ENCODE data around the gene IGIP. TPM values are rescaled to one million over a fixed set of nuclear protein-coding genes. Genes with fewer than 3 reads are reported as not detected.

The IGIP gene
- total RNA-seq: 10 to 100 TPM in 1 of 4 donors, 1 to 10 TPM in 3; 2.9 to 12.4 (median 6.5) TPM

DNA sequence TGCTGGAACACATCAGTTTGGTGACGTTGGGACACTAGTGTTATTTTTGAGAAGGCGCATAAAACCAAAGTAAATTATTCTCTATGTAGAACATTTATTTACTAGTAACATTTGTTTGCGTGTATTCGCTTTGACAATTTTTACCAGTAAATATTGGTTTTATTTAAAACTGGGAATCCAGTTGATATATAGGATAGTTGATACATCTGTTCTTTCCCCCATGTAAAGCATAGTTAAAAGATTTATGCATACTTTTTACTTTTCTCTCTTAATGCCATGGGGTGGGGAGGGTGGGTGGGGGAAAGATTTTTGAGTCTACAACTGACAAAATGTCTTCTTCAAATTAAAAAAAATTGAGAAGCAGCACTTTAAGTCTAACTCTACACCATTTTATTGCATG lies at the start of gene IGIP:
TSS of gene IGIP (plus strand) at position 301 of the 400 bp plus-strand sequence. CDS start 2,540 bp downstream, outside the sequence.
- intact Hi-C loops (cut with DNase I): no loop called here
- no peaks in the 10 kb centered on the region for H3K27me3 ChIP-seq
- WGBS, 2 donors: 91 to 96% methylated on average over 4 of the region's 4 CpGs
- H3K4me3 ChIP-seq: no peak within 1 kb of the TSS
- H3K36me3 ChIP-seq: no peaks in the 10 kb centered on the region
- DNase-seq: no peak
- no peak within 1 kb of the TSS for H3K27ac ChIP-seq
- H3K4me1 ChIP-seq: peaks cover 0 to 16% (median 0%) of the 10 kb centered on the region in 3 donors
- TF ChIP-seq POLR2A (IDR thresholded peaks at IDR 0.05): no peak
- TF ChIP-seq, protein P1, sequence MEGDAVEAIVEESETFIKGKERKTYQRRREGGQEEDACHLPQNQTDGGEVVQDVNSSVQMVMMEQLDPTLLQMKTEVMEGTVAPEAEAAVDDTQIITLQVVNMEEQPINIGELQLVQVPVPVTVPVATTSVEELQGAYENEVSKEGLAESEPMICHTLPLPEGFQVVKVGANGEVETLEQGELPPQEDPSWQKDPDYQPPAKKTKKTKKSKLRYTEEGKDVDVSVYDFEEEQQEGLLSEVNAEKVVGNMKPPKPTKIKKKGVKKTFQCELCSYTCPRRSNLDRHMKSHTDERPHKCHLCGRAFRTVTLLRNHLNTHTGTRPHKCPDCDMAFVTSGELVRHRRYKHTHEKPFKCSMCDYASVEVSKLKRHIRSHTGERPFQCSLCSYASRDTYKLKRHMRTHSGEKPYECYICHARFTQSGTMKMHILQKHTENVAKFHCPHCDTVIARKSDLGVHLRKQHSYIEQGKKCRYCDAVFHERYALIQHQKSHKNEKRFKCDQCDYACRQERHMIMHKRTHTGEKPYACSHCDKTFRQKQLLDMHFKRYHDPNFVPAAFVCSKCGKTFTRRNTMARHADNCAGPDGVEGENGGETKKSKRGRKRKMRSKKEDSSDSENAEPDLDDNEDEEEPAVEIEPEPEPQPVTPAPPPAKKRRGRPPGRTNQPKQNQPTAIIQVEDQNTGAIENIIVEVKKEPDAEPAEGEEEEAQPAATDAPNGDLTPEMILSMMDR (IDR thresholded peaks at IDR 0.05): no peak
- no peaks in the 10 kb centered on the region for H3K9me3 ChIP-seq

DNA sequence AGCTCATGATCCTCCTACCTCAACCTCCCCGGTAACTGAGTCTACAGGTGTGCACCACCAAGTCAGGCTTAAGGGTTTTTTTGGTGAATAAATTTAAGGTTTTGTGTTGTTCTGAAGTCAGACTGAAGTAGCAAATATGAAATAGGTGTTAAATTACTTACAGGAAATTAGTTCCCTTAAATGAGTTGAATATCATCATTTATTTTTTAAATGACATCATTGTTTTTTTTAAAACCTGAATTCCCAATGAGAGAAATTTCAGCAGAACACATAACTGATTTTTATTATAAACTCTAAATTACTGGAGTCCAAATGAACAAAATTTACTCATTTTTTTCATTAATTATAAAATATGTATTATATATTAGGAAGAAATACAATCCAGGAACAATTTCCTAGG lies 49.6 kb upstream of the IGIP start:
- intact Hi-C loops (cut with DNase I): no loop called here
- 81 to 93% methylated on average over 1 of the region's 1 CpG for WGBS, 2 donors
- DNase-seq: no peak

DNA sequence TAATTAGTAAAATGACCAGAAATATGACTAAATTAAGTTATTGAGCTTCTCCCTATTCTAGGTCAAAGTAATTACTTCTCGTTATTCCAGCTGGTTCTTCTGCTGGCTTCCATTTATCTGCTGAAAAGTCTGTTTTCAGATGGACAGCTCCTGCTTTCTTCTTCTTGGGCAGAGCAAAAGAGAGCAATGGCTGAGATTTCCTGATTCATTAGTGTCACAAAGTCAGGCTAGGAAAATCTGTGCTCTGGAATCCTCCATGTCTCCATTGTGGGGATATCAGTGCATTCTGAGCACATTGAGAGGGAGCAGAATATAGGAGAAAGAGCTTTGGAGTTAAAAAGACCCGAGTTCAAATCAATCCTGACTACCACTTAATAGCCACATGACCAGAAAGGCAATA lies 48.9 kb upstream of the IGIP start:
- peaks cover 0 to 12% (median 0%) of the 10 kb centered on the region in 4 donors for H3K27me3 ChIP-seq
- no peak for DNase-seq
- H3K4me3 ChIP-seq: no peak overlapping the region
- H3K4me1 ChIP-seq: peaks cover 0 to 3% (median 0%) of the 10 kb centered on the region in 3 donors
- no peak for TF ChIP-seq POLR2A (IDR thresholded peaks at IDR 0.05)
- TF ChIP-seq, protein P1 (IDR thresholded peaks at IDR 0.05): no peak
- 65 to 75% methylated on average over 2 of the region's 2 CpGs for WGBS, 2 donors
- intact Hi-C loops (cut with DNase I): no loop called here
- no peaks in the 10 kb centered on the region for H3K36me3 ChIP-seq
- no peaks in the 10 kb centered on the region for H3K9me3 ChIP-seq
- H3K27ac ChIP-seq: no peak overlapping the region

More for the DNA sequence above, 49.6 kb upstream of the IGIP start:
- TF ChIP-seq, protein P1 (IDR thresholded peaks at IDR 0.05): no peak
- no peak for TF ChIP-seq POLR2A (IDR thresholded peaks at IDR 0.05)
- H3K4me1 ChIP-seq: peaks cover 0 to 3% (median 0%) of the 10 kb centered on the region in 3 donors
- no peaks in the 10 kb centered on the region for H3K9me3 ChIP-seq
- H3K4me3 ChIP-seq: no peak overlapping the region
- no peak overlapping the region for H3K27ac ChIP-seq
- peaks cover 0 to 12% (median 0%) of the 10 kb centered on the region in 4 donors for H3K27me3 ChIP-seq
- H3K36me3 ChIP-seq: no peaks in the 10 kb centered on the region

DNA sequence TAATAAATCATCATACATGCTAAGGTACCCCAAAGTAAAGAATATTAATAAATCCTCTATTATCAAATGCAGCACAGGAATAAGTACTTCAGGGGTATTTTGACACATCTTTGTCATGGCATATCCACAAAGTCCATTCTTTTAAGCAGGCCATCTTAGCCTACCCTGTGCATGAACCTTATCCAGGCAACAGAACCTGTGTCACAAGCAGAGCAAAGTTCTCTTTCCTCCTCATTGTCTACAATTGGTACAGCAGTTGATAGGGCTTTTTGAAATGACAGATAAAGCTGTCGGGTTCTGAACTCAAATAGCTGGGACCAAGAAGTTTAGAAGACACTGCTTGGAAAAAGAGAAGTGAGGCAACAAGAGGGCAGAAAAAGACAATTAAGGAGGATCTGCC lies 42.6 kb upstream of the IGIP start:
- intact Hi-C loops (cut with DNase I): no loop called here
- Histone ChIP-seq H3K27me3 (peaks cover 0 to 11% (median 0%) of the 10 kb centered on the region in 4 donors), H3K36me3 (no peaks in the 10 kb centered on the region), H3K4me3 (no peak overlapping the region), H3K27ac (no peak overlapping the region), H3K4me1 (no peaks in the 10 kb centered on the region), H3K9me3 (no peaks in the 10 kb centered on the region)
- TF ChIP-seq, protein P1 (IDR thresholded peaks at IDR 0.05): no peak
- TF ChIP-seq POLR2A (IDR thresholded peaks at IDR 0.05): no peak
- WGBS, 2 donors: 69 to 91% methylated on average over 1 of the region's 1 CpG
- DNase-seq: no peak

DNA sequence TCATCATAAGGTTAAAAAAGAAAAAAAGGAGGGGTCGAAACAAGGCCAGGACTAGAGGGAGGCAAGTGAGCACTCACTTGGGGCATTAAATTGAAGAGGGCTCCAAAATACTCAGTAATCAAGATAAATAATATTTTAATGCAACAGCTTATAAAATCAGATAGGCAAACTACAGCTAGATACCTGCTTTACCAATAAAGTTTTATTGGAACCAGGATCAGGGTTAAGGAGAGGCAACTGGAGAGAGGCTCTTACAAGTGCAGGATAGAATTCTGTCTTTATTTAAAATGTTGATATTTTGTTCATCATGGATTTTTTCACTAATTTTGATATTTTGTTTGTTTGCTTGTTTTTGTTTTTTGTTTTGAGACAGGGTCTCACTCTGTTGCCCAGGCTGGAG lies 42.1 kb upstream of the IGIP start:
- H3K36me3 ChIP-seq: no peaks in the 10 kb centered on the region
- intact Hi-C loops (cut with DNase I): no loop called here
- H3K4me3 ChIP-seq: no peak overlapping the region
- H3K27ac ChIP-seq: no peak overlapping the region
- no peaks in the 10 kb centered on the region for H3K9me3 ChIP-seq
- peaks cover 0 to 9% (median 0%) of the 10 kb centered on the region in 4 donors for H3K27me3 ChIP-seq
- no peak for DNase-seq
- TF ChIP-seq POLR2A (IDR thresholded peaks at IDR 0.05): no peak
- TF ChIP-seq, protein P1 (IDR thresholded peaks at IDR 0.05): no peak
- no peaks in the 10 kb centered on the region for H3K4me1 ChIP-seq
- WGBS, 2 donors: 83 to 91% methylated on average over 1 of the region's 1 CpG

Measured in esophagus squamous epithelium (tissue), 5 donors.